HepG2 (cell line): ENCODE data around the gene RNF222. TPM values are rescaled to one million over a fixed set of nuclear protein-coding genes. Genes with fewer than 3 reads are reported as not detected.

ENCODE experiments used
- ATAC-seq: fragments of 200-7000 bp; cut with Tn5 transposase; 3 replicates; pipeline ENCODE4 v1.9.1; 2020; ENCODE audit warnings: mild to moderate bottlenecking, moderate library complexity
- BruUV-seq: library from RNA; stranded (reverse); fragments of 400-500 nt; replicated peaks from 2 replicates; lab custom pipeline; 2021; lab: Mats Ljungman, UMichigan
- CTCF ChIA-PET: fragments of 300-600 bp; formaldehyde crosslinking; extraction: SDS; loops from one replicate; lab custom pipeline; 2021; ENCODE audit warnings: low total read pairs, inconsistent platforms, low intra/inter-chr PET ratio; lab: Yijun Ruan, JAX
- POLR2A ChIA-PET: fragments of 350-600 bp; sonication (Branson Sonifier 250); formaldehyde crosslinking; loops from one replicate; lab custom pipeline; 2020; ENCODE audit warnings: antibody characterized with exemption, inconsistent platforms; lab: Yijun Ruan, JAX
- DNase-seq: peaks from one replicate; pipeline ENCODE4 v3.0.0-alpha.2; 2015; ENCODE audit warnings: low spot score
- FAIRE-seq: peaks from 3 replicates; lab custom pipeline; 2011; peaks lifted over from hg19 to GRCh38; lab: Jason Lieb, UNC
- H2AFZ ChIP-seq: one replicate; pipeline ENCODE4 v1.6.1; 2011; ENCODE audit warnings: low read length, inconsistent platforms
- H3K27ac ChIP-seq: fragments of 300-600 bp; 3 replicates; pipeline ENCODE4 v1.8.0; 2011; ENCODE audit warnings: mixed run types, mild to moderate bottlenecking, mixed read lengths, low read length, inconsistent platforms; ENCODE audit not compliant: insufficient read depth; ENCODE audit errors: extremely low read length
- H3K27me3 ChIP-seq, 2 experiments: fragments of 200-600 bp in 1 of 2; 2 replicates in 1 of 2; 3 replicates in 1 of 2; pipeline versions ENCODE4 v1.6.0 to v1.8.0; 2011; ENCODE audit warnings: low read length in 2 of 2, mild to moderate bottlenecking in 2 of 2, moderate library complexity in 2 of 2, inconsistent platforms in 1 of 2; ENCODE audit not compliant: insufficient read depth in 2 of 2, control insufficient read depth in 1 of 2
- H3K36me3 ChIP-seq, 2 experiments: fragments of 200-600 bp in 1 of 2; replicated peaks in 1 of 2; 2 replicates in 1 of 2; 3 replicates in 1 of 2; pipeline versions ENCODE4 v1.5.1 to v1.8.0; 2011; ENCODE audit warnings: low read length in 2 of 2, inconsistent platforms in 1 of 2; ENCODE audit not compliant: insufficient read depth in 2 of 2, control insufficient read depth in 1 of 2
- H3K4me1 ChIP-seq: 2 replicates; pipeline ENCODE4 v1.5.1; 2012; ENCODE audit warnings: low read length, inconsistent platforms; ENCODE audit not compliant: insufficient read depth
- H3K4me2 ChIP-seq: 2 replicates; pipeline ENCODE4 v1.6.0; 2011; ENCODE audit warnings: low read depth, low read length, inconsistent platforms
- H3K4me3 ChIP-seq, 3 experiments: fragments of 200-600 bp in 1 of 3; sonication (generic), shearing (Covaris generic) in 1 of 3; replicated peaks in 1 of 3; 2 replicates each; pipeline ENCODE4 v1.5.1; 2011 to 2016; ENCODE audit warnings: low read length in 3 of 3, inconsistent platforms in 2 of 3, low read depth in 2 of 3, mild to moderate bottlenecking in 2 of 3, control low read depth in 1 of 3, mixed read lengths in 1 of 3; ENCODE audit not compliant: insufficient read depth in 1 of 3
- H3K79me2 ChIP-seq: one replicate; pipeline ENCODE4 v1.6.1; 2011; ENCODE audit warnings: low read length, inconsistent platforms; ENCODE audit not compliant: insufficient read depth
- H3K9ac ChIP-seq: 2 replicates; pipeline ENCODE4 v1.6.0; 2011; ENCODE audit warnings: mild to moderate bottlenecking, low read depth, low read length, inconsistent platforms; ENCODE audit not compliant: insufficient read depth
- H3K9me3 ChIP-seq: 2 replicates; pipeline ENCODE4 v1.5.1; 2012; ENCODE audit warnings: mild to moderate bottlenecking, low read length
- H4K20me1 ChIP-seq: 2 replicates; pipeline ENCODE4 v1.6.0; 2011; ENCODE audit warnings: inconsistent platforms, mild to moderate bottlenecking, low read length, moderate library complexity; ENCODE audit not compliant: insufficient read depth
- ARNT2 ChIP-seq: sonication (generic); formaldehyde crosslinking; IDR thresholded peaks from 2 replicates; pipeline ENCODE4 v1.8.0; 2022; ENCODE audit warnings: mild to moderate bottlenecking, low read depth, missing genetic modification reagents, moderate library complexity
- HMG20B ChIP-seq: conservative IDR thresholded peaks from 2 replicates; pipeline ENCODE4 v1.6.1; 2016; ENCODE audit warnings: missing genetic modification reagents, missing compliant biosample characterization
- MAZ ChIP-seq, 2 experiments: sonication (generic) in 1 of 2; formaldehyde crosslinking in 1 of 2; IDR thresholded peaks; 2 replicates each; pipeline versions ENCODE4 v1.5.0 to v1.6.1; 2012 to 2020; ENCODE audit warnings: low read depth in 2 of 2, mild to moderate bottlenecking in 2 of 2, borderline replicate concordance in 1 of 2, improper control_type of control experiment in 1 of 2, low read length in 1 of 2, missing genetic modification reagents in 1 of 2, moderate library complexity in 1 of 2
- ZNF607 ChIP-seq: sonication (generic); formaldehyde crosslinking; IDR thresholded peaks from 2 replicates; pipeline ENCODE4 v1.5.1; 2020; ENCODE audit warnings: missing genetic modification reagents, mild to moderate bottlenecking, borderline replicate concordance
- WGBS: methylation state at CpG from one replicate; pipeline ENCODE4 v1.1.6; 2017; ENCODE audit warnings: low lambda C conversion rate; 5-methylcytosine and 5-hydroxymethylcytosine counted together
- in situ Hi-C: cut with HindIII; loops from 2 replicates; pipeline ENCODE4 v1.10.0; 2017; ENCODE audit warnings: low pct_unique_long_range_greater_than_20kb; ENCODE audit not compliant: extremely low pct_ligation_motif_present
- intact Hi-C: fragments of 100-400 bp; cut with micrococcal nuclease; formaldehyde crosslinking; loops from one replicate; pipeline ENCODE4 v1.10.0; 2022; ENCODE audit not compliant: unreplicated experiment
- polyA plus RNA-seq, 8 experiments: library from polyadenylated mRNA; depleted of rRNA in 3 of 8; stranded (reverse) in 7 of 8; unstranded in 1 of 8; fragments of >200 nt; fragmentation: Illumina TruSeq in 4 of 8; extraction: Trizol in 4 of 8; gene quantifications; 2 replicates each; pipeline versions ENCODE4 v1.2.1 to v1.2.3, GENCODE V29; 2011 to 2016; ENCODE audit warnings: low read depth in 4 of 8, missing spikeins in 1 of 8, mixed read lengths in 1 of 8; ENCODE audit not compliant: insufficient read depth in 1 of 8
- total RNA-seq, 5 experiments: library from RNA; depleted of rRNA; stranded (reverse); fragments of >200 nt; fragmentation: Illumina TruSeq; extraction: Trizol; gene quantifications; 2 replicates each; pipeline ENCODE4 v1.2.3, GENCODE V29; 2016; ENCODE audit warnings: low read depth in 1 of 5
- TF ChIP-seq, protein P1 (sequence below): sonication (generic); formaldehyde crosslinking; IDR thresholded peaks from 2 replicates; pipeline ENCODE4 v1.9.0; 2021; ENCODE audit warnings: missing genetic modification reagents, mild to moderate bottlenecking, borderline replicate concordance

Gene RNF222
- total and polyA plus RNA-seq, 2 of the 13 experiments (the other 11 are each of a cell fraction or from before 2014, with no cell fraction given): not detected

DNA sequence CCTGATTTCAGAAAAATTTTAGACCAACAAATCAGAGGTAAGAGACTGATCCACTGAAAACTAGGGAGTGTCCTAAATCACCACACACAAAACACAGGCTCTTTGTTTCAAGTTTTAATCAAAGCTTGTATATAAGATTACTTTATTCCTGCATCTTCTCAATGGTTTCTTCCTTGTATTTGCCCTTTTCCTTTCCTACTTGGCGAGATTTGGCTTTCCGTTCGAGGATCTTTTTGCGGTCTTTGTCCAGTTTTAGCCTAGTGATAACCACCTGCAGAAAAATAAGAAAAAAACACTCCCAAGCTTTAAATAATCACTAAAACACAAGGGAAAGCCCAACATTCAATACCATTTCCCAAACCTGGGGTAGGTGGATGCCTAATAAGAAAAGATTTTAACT lies 20.2 kb downstream of the RNF222 start:
- no peak overlapping the region for H2AFZ ChIP-seq
- H3K79me2 ChIP-seq: peaks cover 30% of the 10 kb centered on the region
- peaks cover 10 to 36% of the 10 kb centered on the region in 2 experiments; a peak in 4 of 5 replicates for H3K36me3 ChIP-seq
- no peak overlapping the region for H3K4me3 ChIP-seq
- intact Hi-C loops: loop anchor here (5.0 kb wide), 1 partner anchor 155 kb away; no protein-coding TSS in a partner anchor
- WGBS: 95% methylated on average over 4 of the region's 4 CpGs
- POLR2A ChIA-PET: interaction anchor here (1.0 to 2.5 kb wide), 6 partner anchors 43 to 204 kb away, joined by 3 to 9 read pairs (median 4); partner anchors contain the start of genes NDEL1 and RANGRF
- H3K9me3 ChIP-seq: no peaks in the 10 kb centered on the region
- no peak overlapping the region for H3K27ac ChIP-seq
- DNase-seq (no peak), ATAC-seq (no peak), FAIRE-seq (no peak)
- BruUV-seq: no TSS peak
- peaks cover 38% of the 10 kb centered on the region for H4K20me1 ChIP-seq
- no peak overlapping the region for H3K9ac ChIP-seq
- H3K4me1 ChIP-seq: peaks cover 61% of the 10 kb centered on the region
- no peak overlapping the region for H3K4me2 ChIP-seq
- in situ Hi-C loops: no loop called here
- H3K27me3 ChIP-seq: peaks cover 0 to 3% of the 10 kb centered on the region in 2 experiments; a peak in 1 of 5 replicates
- CTCF ChIA-PET: no interaction called here
- TF ChIP-seq MAZ (IDR thresholded peaks at IDR 0.05; ENCODE audit: borderline replicate concordance, low read depth, low read length) (no peak), MAZ (CRISPR knock-in tag; IDR thresholded peaks at IDR 0.05; ENCODE audit: low read depth) (no peak), HMG20B (no peak), ARNT2 (CRISPR knock-in tag) (no peak), ZNF607 (CRISPR knock-in tag) (no peak)
- TF ChIP-seq, protein P1, sequence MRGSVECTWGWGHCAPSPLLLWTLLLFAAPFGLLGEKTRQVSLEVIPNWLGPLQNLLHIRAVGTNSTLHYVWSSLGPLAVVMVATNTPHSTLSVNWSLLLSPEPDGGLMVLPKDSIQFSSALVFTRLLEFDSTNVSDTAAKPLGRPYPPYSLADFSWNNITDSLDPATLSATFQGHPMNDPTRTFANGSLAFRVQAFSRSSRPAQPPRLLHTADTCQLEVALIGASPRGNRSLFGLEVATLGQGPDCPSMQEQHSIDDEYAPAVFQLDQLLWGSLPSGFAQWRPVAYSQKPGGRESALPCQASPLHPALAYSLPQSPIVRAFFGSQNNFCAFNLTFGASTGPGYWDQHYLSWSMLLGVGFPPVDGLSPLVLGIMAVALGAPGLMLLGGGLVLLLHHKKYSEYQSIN (CRISPR knock-in tag): no peak
